HUES48 (cell line): Measurements from ENCODE around the gene CCDC17.

Experiments used
- H3K27ac ChIP-seq: one replicate; pipeline ENCODE4 v1.7.0; 2013; ENCODE audit warnings: low read depth, low read length, inconsistent platforms
- H3K27me3 ChIP-seq: 2 replicates; pipeline ENCODE4 v1.6.1; 2013; ENCODE audit warnings: mild to moderate bottlenecking, low read length; ENCODE audit not compliant: control insufficient read depth, insufficient read depth
- H3K36me3 ChIP-seq: 2 replicates; pipeline ENCODE4 v1.6.1; 2013; ENCODE audit warnings: low read length; ENCODE audit not compliant: control insufficient read depth, insufficient read depth
- H3K4me1 ChIP-seq: 2 replicates; pipeline ENCODE4 v1.6.1; 2013; ENCODE audit warnings: mild to moderate bottlenecking, low read length; ENCODE audit not compliant: control insufficient read depth, insufficient read depth
- H3K4me3 ChIP-seq: 2 replicates; pipeline ENCODE4 v1.5.1; 2013; ENCODE audit warnings: mild to moderate bottlenecking, low read depth, low read length
- H3K9ac ChIP-seq: 2 replicates; pipeline ENCODE4 v1.6.1; 2013; ENCODE audit warnings: mild to moderate bottlenecking, low read depth, low read length, moderate library complexity
- H3K9me3 ChIP-seq: 2 replicates; pipeline ENCODE4 v1.6.1; 2013; ENCODE audit warnings: low read length; ENCODE audit not compliant: control insufficient read depth, insufficient read depth

CCDC17 gene

DNA sequence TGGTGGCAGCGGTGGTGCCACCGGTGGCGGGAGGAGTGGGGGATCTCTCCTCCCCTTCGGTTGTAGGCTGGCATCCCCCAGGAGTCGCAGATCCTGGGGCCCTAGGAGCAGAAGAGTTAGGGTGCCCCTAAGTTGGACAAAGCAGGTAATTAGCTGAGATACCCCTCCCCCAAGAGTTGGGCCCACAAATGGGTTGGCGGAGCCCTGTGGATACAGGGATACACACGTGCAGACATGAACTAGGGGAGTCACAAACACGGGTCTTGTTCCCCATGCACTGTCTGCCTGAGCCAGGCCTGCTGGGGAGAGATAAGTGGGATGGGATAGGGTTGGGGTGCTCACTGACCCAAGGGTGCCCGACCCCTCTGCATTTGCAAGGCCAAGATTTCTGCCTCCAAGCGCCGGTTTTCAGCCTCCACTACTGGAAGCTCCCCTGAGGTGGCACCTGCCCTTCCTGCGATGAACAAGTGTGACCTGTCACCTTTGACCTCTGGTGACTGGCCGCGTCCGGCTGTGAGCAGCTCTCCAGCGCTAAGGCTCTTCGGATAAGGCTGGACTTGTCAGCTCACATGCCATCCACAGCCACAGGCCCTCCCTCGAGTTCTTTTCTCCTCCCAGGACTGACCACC lies 1.8 kb downstream of the CCDC17 start:
- no peaks in the 10 kb centered on the region for H3K4me1 ChIP-seq
- H3K36me3 ChIP-seq: peaks cover 55% of the 10 kb centered on the region
- H3K27ac ChIP-seq: no peak overlapping the region
- H3K9ac ChIP-seq: no peak overlapping the region
- no peaks in the 10 kb centered on the region for H3K27me3 ChIP-seq
- H3K4me3 ChIP-seq: no peak overlapping the region
- no peaks in the 10 kb centered on the region for H3K9me3 ChIP-seq

DNA sequence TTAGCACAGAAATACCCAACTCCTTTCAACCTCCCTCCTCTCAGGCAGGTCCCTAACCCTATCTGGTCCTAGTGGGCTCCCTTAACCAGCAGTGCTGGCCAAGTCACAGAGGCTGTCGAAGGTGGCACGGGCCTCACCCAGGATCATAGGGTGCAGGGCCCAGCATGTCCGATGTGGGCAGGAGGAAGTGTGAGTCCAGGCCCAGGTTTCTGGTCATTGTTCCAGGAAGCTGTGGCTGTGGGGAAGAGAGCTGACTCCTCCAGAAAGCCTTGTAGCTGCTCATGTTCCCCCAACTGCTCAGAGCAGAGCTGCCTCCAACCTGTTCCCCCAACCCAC lies 2.4 kb downstream of the CCDC17 start:
- Histone ChIP-seq H3K9ac (no peak overlapping the region), H3K4me1 (no peaks in the 10 kb centered on the region), H3K9me3 (no peaks in the 10 kb centered on the region), H3K27ac (no peak overlapping the region), H3K27me3 (no peaks in the 10 kb centered on the region), H3K36me3 (peaks cover 59% of the 10 kb centered on the region), H3K4me3 (no peak overlapping the region)

DNA sequence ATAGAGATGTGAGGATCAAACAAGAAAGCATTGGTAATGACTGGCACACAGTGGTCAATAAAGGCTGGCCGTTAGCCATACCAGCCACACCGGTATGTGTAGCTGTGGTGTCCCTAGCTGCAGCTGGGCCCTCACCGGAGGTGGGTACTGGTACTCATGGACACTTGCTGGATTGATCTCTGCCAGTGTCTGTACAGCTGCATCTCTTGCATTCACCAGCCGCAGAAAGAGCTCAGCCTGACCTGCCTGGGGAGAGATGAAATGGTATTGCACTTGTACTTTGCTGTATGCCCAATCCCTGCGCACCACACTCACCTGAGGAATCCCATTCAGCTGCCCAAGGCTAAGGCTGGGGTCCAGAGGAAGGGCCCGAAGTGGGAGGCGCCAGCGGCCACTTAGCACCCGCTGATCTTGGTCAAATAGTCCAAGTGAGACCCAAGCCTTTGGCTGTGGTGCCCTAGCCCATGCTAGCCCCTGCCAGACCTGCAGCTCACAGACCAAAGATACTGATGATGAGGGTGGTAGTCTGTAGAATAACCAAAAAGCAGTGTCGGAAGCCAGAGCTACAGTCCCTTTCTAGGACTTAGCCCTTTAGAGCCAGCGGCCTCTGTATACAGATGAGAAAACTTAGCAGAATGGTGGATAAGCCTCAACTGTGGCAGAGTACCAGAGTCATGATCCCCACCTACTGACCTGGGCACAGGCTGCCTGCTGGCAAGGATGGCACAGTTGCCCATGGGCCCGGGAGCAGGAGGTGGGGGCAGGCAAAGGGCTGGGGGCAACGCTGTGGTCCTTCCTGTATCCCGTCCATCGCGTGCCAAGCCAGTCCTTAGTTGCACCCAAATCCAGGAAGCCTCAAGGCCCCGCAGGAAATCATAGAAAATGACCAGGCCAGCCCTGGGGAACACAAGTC lies 3.0 kb downstream of the CCDC17 start:
- no peak overlapping the region for H3K4me3 ChIP-seq
- no peaks in the 10 kb centered on the region for H3K4me1 ChIP-seq
- no peak overlapping the region for H3K9ac ChIP-seq
- H3K27ac ChIP-seq: peak overlapping the region; percentile 9
- peaks cover 63% of the 10 kb centered on the region for H3K36me3 ChIP-seq
- no peaks in the 10 kb centered on the region for H3K27me3 ChIP-seq
- no peaks in the 10 kb centered on the region for H3K9me3 ChIP-seq

DNA sequence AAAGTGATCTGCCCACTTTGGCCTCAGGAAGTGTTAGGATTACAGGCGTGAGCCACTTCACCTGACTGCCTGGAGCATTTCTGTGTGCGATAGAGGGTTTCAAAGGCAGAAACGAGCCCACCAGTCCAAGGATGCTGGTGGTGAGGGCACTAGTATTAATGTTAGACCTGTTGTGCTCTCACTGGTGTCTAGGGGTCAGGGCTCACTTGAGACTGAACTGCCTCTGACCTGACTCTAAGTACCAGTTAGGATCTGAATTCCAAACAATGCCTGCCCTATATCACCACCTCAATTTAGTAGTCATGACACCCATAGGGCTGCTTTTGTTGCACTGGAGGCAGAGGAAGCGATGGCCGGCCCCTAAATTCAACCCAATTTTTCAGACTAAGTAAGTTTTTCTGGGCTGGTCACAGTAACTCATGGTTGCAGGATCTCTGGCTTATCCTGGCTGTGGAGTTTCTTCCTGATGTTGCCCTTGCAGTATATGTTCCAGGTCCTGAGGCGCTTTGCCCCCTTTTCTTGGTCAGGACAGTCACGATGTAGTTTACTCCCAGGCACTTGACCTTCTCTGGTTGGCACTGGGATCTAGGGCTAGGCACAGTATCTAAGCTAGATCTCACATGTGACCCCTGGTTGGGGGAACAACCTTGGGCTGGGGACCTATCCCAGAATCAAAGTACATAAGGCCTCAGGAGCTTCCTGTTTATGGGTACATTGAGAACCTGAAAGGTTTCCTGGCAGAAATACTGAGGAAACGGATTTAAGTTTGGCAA lies 4.5 kb downstream of the CCDC17 start:
- H3K4me1 ChIP-seq: no peaks in the 10 kb centered on the region
- H3K27ac ChIP-seq: peak overlapping the region; percentile 48
- H3K4me3 ChIP-seq: no peak overlapping the region
- H3K36me3 ChIP-seq: peaks cover 73% of the 10 kb centered on the region
- no peak overlapping the region for H3K9ac ChIP-seq
- no peaks in the 10 kb centered on the region for H3K27me3 ChIP-seq
- H3K9me3 ChIP-seq: no peaks in the 10 kb centered on the region

DNA sequence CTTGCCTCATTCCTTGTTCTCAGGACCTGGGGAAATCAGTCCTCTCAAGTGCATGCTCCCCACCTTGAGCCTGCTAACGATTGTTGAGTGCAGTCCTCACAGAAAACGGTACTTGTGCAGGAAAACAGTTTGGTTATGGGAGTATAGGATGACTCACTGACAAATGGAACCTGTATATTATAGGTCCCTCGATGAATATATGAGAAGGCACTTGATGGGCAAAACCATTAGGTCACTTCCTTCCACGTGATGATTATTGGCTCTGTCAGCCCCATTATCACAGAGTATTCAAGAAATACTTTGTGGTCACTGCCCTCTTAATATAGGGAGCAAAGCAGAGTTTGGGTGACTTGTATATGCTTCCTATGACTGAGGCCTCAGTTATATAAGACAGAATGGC lies 6.2 kb downstream of the CCDC17 start:
- H3K9me3 ChIP-seq: no peaks in the 10 kb centered on the region
- H3K36me3 ChIP-seq: peaks cover 77% of the 10 kb centered on the region
- H3K9ac ChIP-seq: no peak overlapping the region
- no peaks in the 10 kb centered on the region for H3K27me3 ChIP-seq
- H3K27ac ChIP-seq: peak overlapping the region; percentile 15
- no peaks in the 10 kb centered on the region for H3K4me1 ChIP-seq
- H3K4me3 ChIP-seq: no peak overlapping the region

DNA sequence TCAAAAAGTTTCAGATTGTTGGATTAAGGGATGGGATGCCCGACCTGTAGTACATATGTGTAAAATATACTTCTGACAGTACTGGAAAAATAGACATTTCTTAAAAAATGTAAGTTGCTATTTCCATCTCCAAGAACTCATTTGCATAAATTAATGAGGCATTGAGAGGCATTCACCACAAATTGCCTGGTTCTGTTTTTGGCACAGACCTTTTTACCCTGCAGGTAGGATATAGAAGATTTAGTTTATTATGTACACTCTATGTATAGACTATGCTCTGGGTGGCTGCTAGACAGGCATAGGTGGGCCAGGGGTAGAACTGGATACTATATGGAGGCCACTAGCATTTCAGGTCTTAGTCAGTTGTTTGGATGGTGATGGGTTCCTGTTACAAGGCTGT lies 8.0 kb downstream of the CCDC17 start:
- Histone ChIP-seq H3K4me1 (no peaks in the 10 kb centered on the region), H3K27ac (no peak overlapping the region), H3K36me3 (peaks cover 91% of the 10 kb centered on the region), H3K4me3 (no peak overlapping the region), H3K27me3 (no peaks in the 10 kb centered on the region), H3K9me3 (no peaks in the 10 kb centered on the region), H3K9ac (no peak overlapping the region)

DNA sequence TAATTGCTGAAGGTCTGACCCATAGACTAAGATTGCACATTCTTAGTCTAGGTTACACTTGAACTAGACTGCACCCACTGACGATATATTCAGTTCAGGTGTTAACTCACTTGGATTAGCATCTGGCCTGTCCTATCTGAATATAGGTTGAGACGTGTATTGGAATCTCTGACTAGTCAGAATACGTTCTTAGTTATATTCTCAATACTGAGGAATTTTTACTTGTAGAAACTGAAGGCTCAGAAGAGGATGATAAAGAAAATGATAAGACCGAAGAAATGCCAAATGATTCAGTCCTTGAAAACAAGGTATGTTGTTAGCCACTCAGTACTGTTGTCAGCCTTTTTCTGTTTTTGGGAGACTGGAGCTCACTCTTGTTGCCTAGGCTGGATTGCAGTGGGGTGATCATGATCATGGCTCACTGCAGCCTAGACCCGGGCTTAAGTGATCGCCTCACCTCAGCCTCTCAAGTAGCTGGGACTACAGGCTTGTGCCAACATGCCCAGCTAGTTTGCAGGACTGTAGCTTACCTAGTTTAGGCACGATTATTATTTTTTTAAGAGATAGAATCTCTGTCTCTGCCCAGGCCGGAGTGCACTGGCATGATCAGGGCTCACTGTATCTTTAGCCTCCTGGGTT lies 10.8 kb downstream of the CCDC17 start:
- H3K4me3 ChIP-seq: no peak overlapping the region
- H3K4me1 ChIP-seq: no peaks in the 10 kb centered on the region
- no peak overlapping the region for H3K9ac ChIP-seq
- H3K27ac ChIP-seq: no peak overlapping the region
- peaks cover 96% of the 10 kb centered on the region for H3K36me3 ChIP-seq
- no peaks in the 10 kb centered on the region for H3K27me3 ChIP-seq
- H3K9me3 ChIP-seq: no peaks in the 10 kb centered on the region

DNA sequence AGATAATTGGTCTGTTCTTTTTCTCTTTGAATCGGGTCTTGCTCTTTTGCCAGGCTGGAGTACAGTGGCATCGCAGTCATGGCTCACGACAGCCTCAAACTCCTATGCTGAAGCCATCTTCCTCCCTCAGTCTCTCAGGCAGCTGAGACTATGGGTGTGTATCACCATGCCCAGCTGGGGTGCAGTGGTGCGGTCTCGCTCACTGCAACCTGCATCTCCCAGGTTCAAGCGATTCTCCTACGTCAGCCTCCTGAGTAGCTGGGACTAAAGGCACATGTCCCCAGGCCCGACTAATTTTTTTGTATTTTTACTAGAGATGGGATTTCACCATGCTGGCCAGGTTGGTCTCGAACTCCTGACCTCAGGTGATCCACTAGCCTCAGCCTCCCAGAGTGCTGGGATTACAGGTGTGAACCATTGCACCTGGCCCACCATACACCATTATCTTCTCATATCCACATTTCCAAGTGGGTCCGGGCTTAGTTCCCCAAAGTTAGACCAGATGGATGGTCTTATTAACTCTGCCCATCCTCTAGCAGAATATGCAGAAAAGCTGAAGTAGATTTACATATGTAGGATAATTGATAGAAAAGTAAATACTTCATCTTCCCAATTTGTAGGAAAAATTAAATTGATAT lies 13.1 kb downstream of the CCDC17 start:
- H3K4me1 ChIP-seq: no peaks in the 10 kb centered on the region
- H3K9me3 ChIP-seq: no peaks in the 10 kb centered on the region
- H3K36me3 ChIP-seq: peaks cover 96% of the 10 kb centered on the region
- no peaks in the 10 kb centered on the region for H3K27me3 ChIP-seq
- no peak overlapping the region for H3K4me3 ChIP-seq
- H3K27ac ChIP-seq: no peak overlapping the region
- H3K9ac ChIP-seq: no peak overlapping the region

DNA sequence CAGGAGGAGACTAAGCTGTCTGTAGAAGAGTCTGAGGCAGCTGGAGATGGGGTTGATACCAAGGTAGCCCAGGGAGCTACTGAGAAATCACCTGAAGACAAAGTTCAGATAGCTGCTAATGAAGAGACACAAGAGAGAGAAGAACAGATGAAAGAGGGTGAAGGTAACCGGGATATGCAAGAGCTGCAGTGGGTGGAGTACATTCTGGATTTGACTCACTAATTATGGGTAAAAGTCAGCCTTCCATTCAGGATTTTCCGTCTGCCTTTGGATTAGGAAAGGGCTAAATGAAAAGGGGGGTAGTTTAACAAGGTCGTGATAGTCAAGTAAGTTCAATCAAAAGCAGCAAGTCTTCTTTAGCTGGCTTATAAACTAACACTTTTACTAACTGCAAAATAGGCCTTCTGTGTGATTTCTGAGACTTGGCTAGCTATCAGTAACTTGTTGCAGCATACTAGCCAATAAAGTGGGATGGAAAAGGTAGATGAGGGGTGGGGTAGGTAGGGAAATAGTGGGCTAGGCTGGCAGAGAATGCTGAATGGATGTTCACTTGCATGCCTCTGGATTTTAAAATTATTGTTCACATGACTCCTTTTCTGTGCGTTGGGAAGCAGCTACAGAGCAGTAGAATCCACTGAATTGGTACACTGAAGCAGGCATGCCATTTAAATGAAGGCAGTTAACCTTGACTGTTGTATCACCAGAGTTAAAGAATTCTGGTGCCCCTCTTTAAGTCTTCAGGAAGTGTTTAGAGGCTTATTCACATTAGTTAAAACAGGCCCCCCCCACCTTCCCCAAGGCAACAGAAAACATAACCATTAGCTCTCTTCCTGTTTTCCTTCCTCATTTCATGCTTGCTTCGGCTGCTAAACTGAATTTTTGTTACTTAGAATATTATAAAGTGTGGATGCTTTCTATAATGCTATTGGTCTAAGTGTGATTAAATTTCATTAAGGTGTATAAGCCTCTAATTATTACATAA lies 15.4 kb downstream of the CCDC17 start:
- Histone ChIP-seq H3K4me3 (no peak overlapping the region), H3K9ac (no peak overlapping the region), H3K27ac (no peak overlapping the region), H3K9me3 (no peaks in the 10 kb centered on the region), H3K36me3 (peaks cover 93% of the 10 kb centered on the region), H3K27me3 (no peaks in the 10 kb centered on the region), H3K4me1 (no peaks in the 10 kb centered on the region)
